OCI-LY7 (cell line): Measurements from ENCODE around the gene HIVEP3.

Experiments used
- EZH2phosphoT487 ChIP-seq: fragments of 200-600 bp; sonication (generic); IDR thresholded peaks from 2 replicates; pipeline ENCODE4 v1.6.1; 2018; ENCODE audit warnings: low read depth, borderline replicate concordance, mild to moderate bottlenecking, mixed run types, antibody characterized with exemption, low read length, moderate library complexity, mixed read lengths
- TF ChIP-seq, protein P1 (sequence below): fragments of 200-600 bp; sonication (generic); conservative IDR thresholded peaks from 2 replicates; pipeline ENCODE4 v1.5.1; 2014; ENCODE audit warnings: mild to moderate bottlenecking, antibody characterized with exemption, low read length, moderate library complexity, mixed read lengths

DNA sequence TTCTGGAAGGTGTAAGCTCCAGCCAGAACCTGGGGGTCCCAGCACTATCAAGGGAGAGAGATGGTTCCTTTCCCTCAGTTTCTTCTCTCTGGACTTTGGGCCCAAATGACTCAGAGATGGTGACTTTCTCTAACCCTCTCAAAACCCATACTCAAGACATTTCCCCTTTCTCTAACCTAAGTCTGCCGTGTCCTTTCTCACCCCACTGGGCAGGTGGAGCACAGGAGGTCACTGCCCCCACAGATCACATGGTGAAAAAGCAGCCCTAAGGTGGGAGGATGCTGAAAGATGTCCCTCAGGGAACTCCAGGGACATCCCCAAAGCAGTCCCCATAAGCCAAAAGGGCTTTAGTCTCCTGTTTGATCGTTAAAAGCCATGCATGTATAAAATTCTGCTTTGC lies 173.7 kb downstream of the HIVEP3 start:
- TF ChIP-seq, protein P1, sequence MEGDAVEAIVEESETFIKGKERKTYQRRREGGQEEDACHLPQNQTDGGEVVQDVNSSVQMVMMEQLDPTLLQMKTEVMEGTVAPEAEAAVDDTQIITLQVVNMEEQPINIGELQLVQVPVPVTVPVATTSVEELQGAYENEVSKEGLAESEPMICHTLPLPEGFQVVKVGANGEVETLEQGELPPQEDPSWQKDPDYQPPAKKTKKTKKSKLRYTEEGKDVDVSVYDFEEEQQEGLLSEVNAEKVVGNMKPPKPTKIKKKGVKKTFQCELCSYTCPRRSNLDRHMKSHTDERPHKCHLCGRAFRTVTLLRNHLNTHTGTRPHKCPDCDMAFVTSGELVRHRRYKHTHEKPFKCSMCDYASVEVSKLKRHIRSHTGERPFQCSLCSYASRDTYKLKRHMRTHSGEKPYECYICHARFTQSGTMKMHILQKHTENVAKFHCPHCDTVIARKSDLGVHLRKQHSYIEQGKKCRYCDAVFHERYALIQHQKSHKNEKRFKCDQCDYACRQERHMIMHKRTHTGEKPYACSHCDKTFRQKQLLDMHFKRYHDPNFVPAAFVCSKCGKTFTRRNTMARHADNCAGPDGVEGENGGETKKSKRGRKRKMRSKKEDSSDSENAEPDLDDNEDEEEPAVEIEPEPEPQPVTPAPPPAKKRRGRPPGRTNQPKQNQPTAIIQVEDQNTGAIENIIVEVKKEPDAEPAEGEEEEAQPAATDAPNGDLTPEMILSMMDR: no peak
- TF ChIP-seq EZH2phosphoT487: no peak
